Astrocyte of the cerebellum (primary cell): ENCODE data around the gene LONRF2.

Source experiments
- DNase-seq: peaks from one replicate; pipeline ENCODE4 v3.0.0-alpha.2; 2011; ENCODE audit warnings: low read depth
- H3K4me3 ChIP-seq: 2 replicates; pipeline ENCODE4 v1.5.1; 2011; ENCODE audit warnings: mild to moderate bottlenecking, low read depth, low read length, moderate library complexity
- in situ Hi-C: cut with HindIII; loops from 2 replicates; pipeline ENCODE4 v1.10.0; 2017; ENCODE audit warnings: low sequenced_read_pairs
- TF ChIP-seq, protein P1 (sequence below): IDR thresholded peaks from 2 replicates; pipeline ENCODE4 v1.5.1; 2012; ENCODE audit warnings: low read length, low read depth, moderate library complexity, mild to moderate bottlenecking; ENCODE audit errors: missing control alignments

LONRF2 gene

DNA sequence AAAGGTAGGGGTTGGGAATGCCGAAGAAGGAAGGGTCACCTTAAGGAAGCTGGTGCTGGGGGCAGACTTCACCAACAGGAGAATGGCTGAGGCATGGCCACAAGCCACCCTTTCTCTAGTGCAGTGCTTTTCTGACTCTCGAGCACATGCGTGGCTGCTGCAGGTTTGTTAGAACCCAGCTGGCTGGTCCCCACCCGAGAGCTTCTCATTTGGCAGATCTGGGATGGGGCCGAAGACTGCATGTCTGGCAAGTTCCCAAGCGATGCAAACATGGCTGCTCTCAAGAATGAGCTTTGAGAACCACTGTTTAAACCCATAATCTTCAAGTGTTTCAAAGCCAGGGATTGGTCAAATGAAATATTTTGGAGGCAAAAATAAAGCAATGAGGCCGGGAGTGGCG lies 63.2 kb downstream of the LONRF2 start:
- no peak overlapping the region for H3K4me3 ChIP-seq
- in situ Hi-C loops: no loop called here
- no peak for DNase-seq
- TF ChIP-seq, protein P1, sequence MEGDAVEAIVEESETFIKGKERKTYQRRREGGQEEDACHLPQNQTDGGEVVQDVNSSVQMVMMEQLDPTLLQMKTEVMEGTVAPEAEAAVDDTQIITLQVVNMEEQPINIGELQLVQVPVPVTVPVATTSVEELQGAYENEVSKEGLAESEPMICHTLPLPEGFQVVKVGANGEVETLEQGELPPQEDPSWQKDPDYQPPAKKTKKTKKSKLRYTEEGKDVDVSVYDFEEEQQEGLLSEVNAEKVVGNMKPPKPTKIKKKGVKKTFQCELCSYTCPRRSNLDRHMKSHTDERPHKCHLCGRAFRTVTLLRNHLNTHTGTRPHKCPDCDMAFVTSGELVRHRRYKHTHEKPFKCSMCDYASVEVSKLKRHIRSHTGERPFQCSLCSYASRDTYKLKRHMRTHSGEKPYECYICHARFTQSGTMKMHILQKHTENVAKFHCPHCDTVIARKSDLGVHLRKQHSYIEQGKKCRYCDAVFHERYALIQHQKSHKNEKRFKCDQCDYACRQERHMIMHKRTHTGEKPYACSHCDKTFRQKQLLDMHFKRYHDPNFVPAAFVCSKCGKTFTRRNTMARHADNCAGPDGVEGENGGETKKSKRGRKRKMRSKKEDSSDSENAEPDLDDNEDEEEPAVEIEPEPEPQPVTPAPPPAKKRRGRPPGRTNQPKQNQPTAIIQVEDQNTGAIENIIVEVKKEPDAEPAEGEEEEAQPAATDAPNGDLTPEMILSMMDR: no peak

DNA sequence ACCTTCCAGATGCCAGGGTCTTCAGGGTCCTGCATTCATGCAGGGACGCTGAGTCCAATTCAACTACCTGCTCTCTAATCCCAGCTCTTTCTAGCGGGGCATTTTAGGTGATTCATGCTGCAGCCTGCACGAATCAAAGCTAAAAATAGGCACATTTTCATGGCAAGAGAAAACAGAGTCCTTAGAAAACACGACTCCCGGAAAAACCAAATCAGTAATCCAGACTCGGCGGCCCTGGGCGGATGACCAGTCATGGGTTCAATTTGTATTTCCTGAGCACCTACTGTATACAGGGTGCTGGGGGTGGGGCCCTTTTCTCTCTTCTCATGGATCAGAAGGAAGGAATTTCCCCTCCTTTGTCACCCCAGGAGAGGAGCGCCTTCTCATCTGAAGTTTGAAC lies 64.4 kb downstream of the LONRF2 start:
- in situ Hi-C loops: no loop called here
- H3K4me3 ChIP-seq: no peak overlapping the region
- no peak for DNase-seq
- TF ChIP-seq, protein P1: no peak

DNA sequence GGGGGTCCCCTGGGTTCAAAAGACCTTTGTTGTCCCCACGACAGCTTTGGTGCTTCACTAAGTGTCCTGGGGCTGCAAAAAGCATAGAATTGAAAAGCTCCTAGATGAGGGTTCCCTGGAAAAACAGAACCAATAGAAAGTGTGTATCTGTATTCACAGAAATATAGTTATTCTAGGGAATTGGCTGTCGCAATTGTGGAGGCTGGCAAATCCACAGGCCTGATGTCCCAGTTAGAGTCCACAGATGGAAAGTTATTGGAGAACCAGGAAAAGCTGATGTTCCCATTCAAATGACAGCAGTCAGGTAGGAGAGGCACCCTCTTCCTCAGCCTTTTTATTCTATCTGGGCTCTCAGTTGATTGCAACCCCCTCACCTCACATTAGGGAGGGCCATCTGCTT lies 65.5 kb downstream of the LONRF2 start:
- TF ChIP-seq, protein P1: no peak
- in situ Hi-C loops: no loop called here
- no peak for DNase-seq
- no peak overlapping the region for H3K4me3 ChIP-seq

DNA sequence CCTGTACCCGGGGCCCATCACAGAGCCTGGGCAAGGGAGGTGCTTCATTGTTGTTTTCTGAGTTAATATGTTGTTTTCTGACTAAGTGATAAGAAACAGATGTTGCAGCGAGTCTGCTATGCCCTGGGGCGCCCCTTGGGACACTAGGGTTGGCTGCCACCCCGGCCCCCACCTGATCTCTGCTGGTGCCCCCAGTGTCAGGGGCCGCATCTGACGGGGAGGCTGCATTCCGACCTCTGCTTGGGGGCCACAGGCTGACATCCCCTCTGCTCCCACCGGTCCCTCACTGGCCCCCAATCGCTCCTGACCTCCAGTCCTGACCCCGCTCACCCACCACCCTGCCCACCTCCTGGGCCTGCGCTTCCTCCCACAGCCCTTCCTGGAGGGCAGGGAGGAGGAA lies 65.9 kb downstream of the LONRF2 start:
- no peak for DNase-seq
- no peak overlapping the region for H3K4me3 ChIP-seq
- TF ChIP-seq, protein P1: no peak
- in situ Hi-C loops: no loop called here

DNA sequence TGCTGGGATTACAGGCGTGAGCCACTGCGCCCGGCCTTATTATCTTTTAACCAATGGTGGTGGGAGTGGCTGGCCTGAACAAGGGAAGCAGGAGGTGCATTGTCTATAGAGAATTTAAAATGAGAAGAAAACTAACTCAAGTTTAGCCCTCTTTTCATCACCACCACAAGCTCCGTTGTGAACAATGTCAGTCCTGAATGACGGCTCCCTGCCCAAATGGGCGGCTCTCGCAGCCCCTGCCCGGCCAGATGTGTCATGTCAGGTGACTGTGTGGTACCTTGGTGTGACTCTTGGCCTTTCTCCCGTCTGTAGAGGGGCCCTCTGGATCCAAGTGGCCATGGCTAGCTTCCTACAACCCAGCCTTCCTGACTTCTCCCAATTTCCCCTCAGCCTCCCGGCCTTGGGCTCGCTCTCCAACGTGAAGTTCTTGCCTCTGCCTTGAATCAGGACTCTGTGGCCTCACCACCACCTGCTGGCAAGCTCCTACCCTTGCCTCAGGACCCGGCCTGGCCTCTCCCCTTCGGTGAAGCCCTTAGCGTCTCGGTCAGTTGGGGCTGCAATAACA lies 67.6 kb downstream of the LONRF2 start:
- in situ Hi-C loops: no loop called here
- no peak for DNase-seq
- TF ChIP-seq, protein P1: no peak
- H3K4me3 ChIP-seq: no peak overlapping the region

DNA sequence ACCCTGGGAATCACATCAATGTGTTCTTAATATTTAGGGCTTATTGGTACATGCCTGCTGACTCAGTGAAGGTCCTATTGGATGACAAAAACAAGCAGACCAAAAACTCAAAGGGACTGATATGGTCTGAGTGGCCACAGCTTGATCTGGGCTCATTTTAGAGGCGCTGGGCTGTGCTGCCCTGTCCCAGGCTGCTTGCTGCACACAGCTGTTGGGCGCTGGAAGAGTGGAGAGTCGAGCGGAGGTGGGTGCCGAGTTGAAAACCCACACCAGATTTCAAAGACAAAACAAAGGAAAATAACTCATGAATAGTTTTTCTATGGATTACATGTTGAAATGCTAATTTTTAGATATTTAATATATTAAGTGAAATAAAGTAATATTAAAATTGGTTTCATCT lies 68.5 kb downstream of the LONRF2 start:
- TF ChIP-seq, protein P1: no peak
- in situ Hi-C loops: no loop called here
- no peak overlapping the region for H3K4me3 ChIP-seq
- DNase-seq: no peak
